B cell (primary cell): ENCODE measurements around the gene FOXP3. TPM values are rescaled to one million over a fixed set of nuclear protein-coding genes. Genes with fewer than 3 reads are reported as not detected.

ENCODE experiments used
- ATAC-seq: fragments of 200-7000 bp; cut with Tn5 transposase; one replicate; pipeline ENCODE4 v1.10.0; 2021; ENCODE audit warnings: low read depth, mild to moderate bottlenecking, moderate number of reproducible peaks, moderate library complexity
- CTCF ChIA-PET: fragments of 350-600 bp; sonication (Branson Sonifier 250); formaldehyde crosslinking; loops from one replicate; lab custom pipeline; 2021; ENCODE audit warnings: antibody characterized with exemption, inconsistent platforms; lab: Charles Lee
- POLR2A ChIA-PET: fragments of 350-600 bp; sonication (Branson Sonifier 250); formaldehyde crosslinking; loops from one replicate; lab custom pipeline; 2021; ENCODE audit warnings: antibody characterized with exemption; lab: Charles Lee
- DNase-seq: peaks from one replicate; pipeline ENCODE4 v3.0.0; 2013
- H2AFZ ChIP-seq: 2 replicates; pipeline ENCODE4 v1.6.1; 2012; ENCODE audit warnings: mild to moderate bottlenecking, low read depth, low read length; ENCODE audit not compliant: insufficient read depth, poor library complexity, severe bottlenecking
- H3K27ac ChIP-seq, 2 donors: 1 replicate in 1 of 2; 2 replicates in 1 of 2; pipeline ENCODE4 v1.5.1; 2012 to 2013; ENCODE audit warnings: low read length in 2 of 2, mild to moderate bottlenecking in 2 of 2, moderate library complexity in 1 of 2
- H3K27me3 ChIP-seq, 4 experiments: fragments of 200-600 bp in 1 of 4; sonication (generic) in 1 of 4; replicated peaks in 1 of 4; 1 replicate in 2 of 4; 2 replicates in 2 of 4; pipeline versions ENCODE4 v1.6.1 to v1.7.0; 2013 to 2016; ENCODE audit warnings: low read length in 3 of 4, mild to moderate bottlenecking in 2 of 4, mixed read lengths in 1 of 4, moderate library complexity in 1 of 4; ENCODE audit not compliant: insufficient read depth in 4 of 4, control insufficient read depth in 3 of 4; ENCODE audit errors: control extremely low read depth in 1 of 4
- H3K36me3 ChIP-seq, 2 experiments: replicated peaks in 1 of 2; 1 replicate in 1 of 2; 2 replicates in 1 of 2; pipeline versions ENCODE4 v1.6.1 to v1.7.1; 2013; ENCODE audit warnings: low read length in 1 of 2; ENCODE audit not compliant: insufficient read depth in 2 of 2, control insufficient read depth in 1 of 2; ENCODE audit errors: control extremely low read depth in 1 of 2, extremely low read depth in 1 of 2
- H3K4me1 ChIP-seq, 2 donors: fragments of 200-600 bp in 1 of 2; sonication (generic) in 1 of 2; 1 replicate in 1 of 2; 2 replicates in 1 of 2; pipeline versions ENCODE4 v1.5.1 to v1.6.1; 2013 to 2017; ENCODE audit warnings: low read length in 2 of 2; ENCODE audit not compliant: control insufficient read depth in 2 of 2, insufficient read depth in 2 of 2
- H3K4me2 ChIP-seq: replicated peaks from 2 replicates; pipeline ENCODE3; 2012; ENCODE audit warnings: mild to moderate bottlenecking, low read depth, low read length; ENCODE audit not compliant: poor library complexity, severe bottlenecking
- H3K4me3 ChIP-seq, 5 experiments: fragments of 200-600 bp in 1 of 5; sonication (generic) in 1 of 5; 1 replicate in 3 of 5; 2 replicates in 2 of 5; pipeline versions ENCODE4 v1.5.1 to v1.7.0; 2011 to 2016; ENCODE audit warnings: low read length in 4 of 5, mild to moderate bottlenecking in 4 of 5, low read depth in 2 of 5, control low read depth in 1 of 5, moderate library complexity in 1 of 5; ENCODE audit not compliant: insufficient read depth in 1 of 5; ENCODE audit errors: control extremely low read depth in 1 of 5, extremely low read depth in 1 of 5
- H3K79me2 ChIP-seq: fragments of 200-600 bp; sonication (generic); one replicate; pipeline ENCODE4 v1.6.0; 2016; ENCODE audit warnings: low read length; ENCODE audit not compliant: control insufficient read depth, insufficient read depth
- H3K9ac ChIP-seq: fragments of 200-600 bp; sonication (generic); 2 replicates; pipeline ENCODE4 v1.6.1; 2017; ENCODE audit warnings: mild to moderate bottlenecking, low read length, moderate library complexity
- H3K9me3 ChIP-seq, 3 donors: one replicate each; pipeline versions ENCODE4 v1.6.1 to v1.7.1; 2013; ENCODE audit warnings: low read length in 2 of 3; ENCODE audit not compliant: control insufficient read depth in 2 of 3, insufficient read depth in 1 of 3; ENCODE audit errors: control extremely low read depth in 1 of 3
- H4K20me1 ChIP-seq: 2 replicates; pipeline ENCODE4 v1.6.0; 2012; ENCODE audit warnings: mild to moderate bottlenecking, low read length; ENCODE audit not compliant: insufficient read depth, control insufficient read depth, poor library complexity, severe bottlenecking
- H3K27ac Mint-ChIP-seq: one replicate; pipeline ENCODE4 v1.8.0; 2021; ENCODE audit warnings: mixed read lengths
- H3K27me3 Mint-ChIP-seq: one replicate; pipeline ENCODE4 v1.8.0; 2021; ENCODE audit warnings: mixed read lengths
- H3K4me1 Mint-ChIP-seq: one replicate; pipeline ENCODE4 v1.8.0; 2021; ENCODE audit warnings: mixed read lengths
- H3K4me3 Mint-ChIP-seq: one replicate; pipeline ENCODE4 v1.8.0; 2021; ENCODE audit warnings: mixed read lengths
- H3K9me3 Mint-ChIP-seq: one replicate; pipeline ENCODE4 v1.8.0; 2022; ENCODE audit warnings: mixed read lengths; ENCODE audit not compliant: insufficient read depth
- CTCF ChIP-seq: fragments of 200-600 bp; IDR thresholded peaks from one replicate; pipeline ENCODE4 v1.8.0; 2022; ENCODE audit warnings: antibody characterized with exemption, mild to moderate bottlenecking
- EZH2 ChIP-seq: IDR thresholded peaks from 2 replicates; pipeline ENCODE4 v1.6.1; 2012; ENCODE audit warnings: borderline replicate concordance, low read depth, mild to moderate bottlenecking, moderate library complexity, low read length; ENCODE audit not compliant: insufficient read depth, poor library complexity, severe bottlenecking
- WGBS: methylation state at CpG from one replicate; pipeline ENCODE4 v1.1.5; 2013; ENCODE audit warnings: missing lambda C conversion rate; ENCODE audit not compliant: insufficient coverage; 5-methylcytosine and 5-hydroxymethylcytosine counted together
- intact Hi-C: fragments of 100-400 bp; cut with micrococcal nuclease; formaldehyde crosslinking; loops from one replicate; pipeline ENCODE4 v1.10.0; 2022
- polyA plus RNA-seq: library from polyadenylated mRNA; depleted of rRNA; stranded (reverse); fragments of >200 nt; gene quantifications from 2 replicates; pipeline ENCODE4 v1.2.3, GENCODE V29; 2012
- total RNA-seq, 2 donors: library from RNA; stranded (reverse); fragments of 120-200 nt in 1 of 2; gene quantifications; 1 replicate in 1 of 2; 2 replicates in 1 of 2; pipeline versions ENCODE4 v1.2.3 to v1.2.4, GENCODE V29; 2013 to 2022

Gene FOXP3
- total and polyA plus RNA-seq, 2 donors (not counting 1 experiment from before 2014, with no cell fraction given): 0.03 TPM; not detected in 1

- peaks cover 0 to 16% of the 10 kb centered on the region in 2 experiments for H3K36me3 ChIP-seq
- POLR2A ChIA-PET: no interaction called here
- 95% methylated on average over 10 of the region's 13 CpGs for WGBS
- H3K9ac ChIP-seq: no peak overlapping the region
- Mint-ChIP-seq H3K27me3 (no peaks in the 10 kb centered on the region), H3K4me3 (no peak overlapping the region), H3K27ac (no peak overlapping the region), H3K4me1 (peaks cover 8% of the 10 kb centered on the region), H3K9me3 (no peaks in the 10 kb centered on the region)
- TF ChIP-seq EZH2 (no peak), CTCF (no peak)
- no peak overlapping the region for H3K4me2 ChIP-seq
- intact Hi-C loops: no loop called here
- CTCF ChIA-PET: no interaction called here
- H4K20me1 ChIP-seq: no peaks in the 10 kb centered on the region
- H3K4me3 ChIP-seq: no peak overlapping the region
- no peak overlapping the region for H2AFZ ChIP-seq
- H3K79me2 ChIP-seq: no peaks in the 10 kb centered on the region
- no peaks in the 10 kb centered on the region for H3K9me3 ChIP-seq
- DNase-seq (no peak), ATAC-seq (no peak)
- H3K27me3 ChIP-seq: no peaks in the 10 kb centered on the region
- H3K27ac ChIP-seq: no peak overlapping the region
- peaks cover 5 to 6% of the 10 kb centered on the region in 2 donors for H3K4me1 ChIP-seq
Measured at GRCh38 chrX:49251325-49251724, 13.2 kb downstream of the FOXP3 start.

GRCh38 chrX:49250578-49250977 lies 13.9 kb downstream of the FOXP3 start:
- Histone ChIP-seq H3K27me3 (no peaks in the 10 kb centered on the region), H3K79me2 (no peaks in the 10 kb centered on the region), H3K36me3 (peaks cover 0 to 19% of the 10 kb centered on the region in 2 experiments), H3K9ac (no peak overlapping the region), H3K9me3 (no peaks in the 10 kb centered on the region), H4K20me1 (no peaks in the 10 kb centered on the region), H3K4me1 (peaks cover 5 to 6% of the 10 kb centered on the region in 2 donors), H2AFZ (no peak overlapping the region), H3K4me3 (no peak overlapping the region), H3K27ac (no peak overlapping the region), H3K4me2 (no peak overlapping the region)
- peaks cover 8% of the 10 kb centered on the region for H3K4me1 Mint-ChIP-seq
- no peak for ATAC-seq
- H3K4me3 Mint-ChIP-seq: no peak overlapping the region
- no peak overlapping the region for H3K27ac Mint-ChIP-seq
- 92% methylated on average over 8 of the region's 9 CpGs for WGBS
- H3K27me3 Mint-ChIP-seq: no peaks in the 10 kb centered on the region
- no peak for DNase-seq
- no peak for TF ChIP-seq CTCF
- TF ChIP-seq EZH2: no peak
- intact Hi-C loops: no loop called here
- no peaks in the 10 kb centered on the region for H3K9me3 Mint-ChIP-seq
- POLR2A ChIA-PET: no interaction called here
- CTCF ChIA-PET: no interaction called here
